ENCODE measurements around the gene RAB34.
"Not testable (repeated sequence)": the region's sequence is repeated elsewhere in the genome, so short reads cannot be mapped to it uniquely, and the experiment has no call there.

Gene RAB34

DNA sequence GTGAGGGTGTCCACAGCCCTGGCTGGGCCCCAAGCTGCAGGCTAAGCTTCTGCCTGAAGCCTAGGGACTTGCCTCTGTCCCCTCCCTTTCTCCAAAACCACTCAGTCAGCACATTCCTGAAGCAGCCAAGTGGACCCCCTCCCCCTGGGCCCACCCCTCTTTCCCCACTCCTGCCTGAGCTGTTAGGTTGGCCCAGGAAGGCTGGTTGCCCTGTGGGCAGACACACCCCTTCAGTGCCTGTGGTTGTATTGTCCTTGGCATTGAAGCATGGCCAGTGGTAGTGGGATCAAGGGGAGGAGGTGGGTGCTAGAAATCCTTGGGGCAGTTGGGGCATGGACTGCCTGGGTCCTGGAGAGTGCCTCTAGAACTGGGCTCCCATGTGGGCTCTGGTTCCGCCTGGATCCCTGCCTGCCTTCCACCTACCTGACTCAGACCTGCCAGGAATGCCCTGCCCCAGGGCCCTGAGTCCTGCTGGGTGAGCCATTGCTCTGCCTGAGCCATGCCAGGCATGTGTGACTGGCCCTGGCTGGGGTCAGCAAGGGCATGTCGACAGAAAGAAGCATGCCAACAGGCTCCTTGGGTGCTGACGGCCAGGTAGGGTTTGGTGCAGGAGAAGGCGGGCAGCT, 28.2 kb upstream of the RAB34 start:
- DNase-seq = no peak

DNA sequence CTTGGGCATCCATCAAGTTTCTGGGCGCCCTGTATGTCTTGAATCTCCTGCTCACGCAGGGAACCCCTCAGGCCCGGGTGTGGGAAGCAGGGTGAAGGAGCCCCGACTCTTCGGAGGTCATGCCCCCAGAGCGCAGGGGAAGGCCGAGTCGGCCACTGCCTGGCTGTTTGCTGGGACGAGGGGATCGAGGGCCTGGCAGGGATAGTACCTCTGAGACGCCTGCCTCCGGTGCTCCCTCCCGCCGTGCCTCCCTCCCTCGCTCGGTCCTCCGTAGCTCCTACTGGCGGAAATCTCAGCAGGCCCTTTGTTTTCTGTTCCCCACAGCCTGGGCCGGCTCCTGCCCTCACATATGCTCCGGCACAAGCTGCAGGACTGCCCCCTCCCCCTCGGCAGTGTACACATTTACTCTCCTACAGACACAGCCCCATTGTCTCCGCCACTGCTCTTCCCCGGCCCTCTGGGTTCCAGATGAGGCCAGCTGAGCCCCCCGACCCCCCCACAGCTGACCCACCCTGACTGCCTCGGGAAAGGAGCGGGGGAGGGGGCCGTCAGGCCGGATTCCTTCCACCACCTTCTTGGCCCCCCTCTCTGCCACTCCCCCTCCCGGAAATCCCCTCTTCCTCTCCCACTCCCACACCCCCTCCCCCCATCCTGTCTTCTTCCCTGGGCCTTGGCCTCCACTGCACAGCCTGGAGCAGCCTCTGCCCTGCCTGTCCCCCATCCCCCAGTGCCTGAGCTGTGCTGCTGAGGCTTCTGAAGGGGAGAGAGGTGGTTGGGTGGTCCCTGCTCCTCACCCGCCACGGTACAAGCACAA, 27.5 kb upstream of the RAB34 start:
- DNase-seq = no peak

DNA sequence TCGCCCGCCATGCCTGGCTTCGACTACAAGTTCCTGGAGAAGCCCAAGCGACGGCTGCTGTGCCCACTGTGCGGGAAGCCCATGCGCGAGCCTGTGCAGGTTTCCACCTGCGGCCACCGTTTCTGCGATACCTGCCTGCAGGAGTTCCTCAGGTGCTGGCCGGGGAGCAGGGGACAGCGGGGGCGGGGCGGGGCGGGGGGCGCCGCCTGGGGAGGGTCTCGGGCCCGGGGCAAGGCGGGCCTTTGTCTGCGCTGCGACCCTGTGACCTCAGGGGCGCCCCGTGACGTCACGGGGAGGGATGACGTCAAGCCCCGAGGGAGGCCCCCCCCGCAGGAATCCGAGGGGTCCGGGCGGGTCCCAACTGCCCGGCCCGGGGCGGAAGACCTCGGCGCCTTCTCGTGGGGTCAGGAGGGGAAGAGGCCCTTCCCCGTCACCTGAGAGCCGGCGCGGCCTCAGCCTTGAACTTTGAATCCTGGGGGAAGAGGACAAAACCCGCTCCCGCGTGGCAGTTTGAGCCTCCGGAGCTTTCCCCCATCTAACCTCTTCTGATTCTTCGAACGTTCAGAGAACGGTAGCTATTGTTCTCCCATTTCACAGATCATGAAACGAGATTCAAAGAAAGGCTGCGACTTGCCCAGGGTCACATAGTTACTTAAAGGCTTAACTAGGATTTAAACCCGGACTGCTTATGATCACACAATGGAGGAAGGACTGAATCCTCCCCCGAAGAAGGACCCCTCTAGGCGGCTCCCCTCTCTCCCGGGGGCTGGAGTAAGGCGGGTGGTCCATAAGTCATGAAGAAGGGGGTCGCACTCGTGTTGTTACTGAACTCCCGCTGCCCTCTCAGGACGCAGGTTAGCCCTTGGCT, 26.7 kb upstream of the RAB34 start:
- peak; percentile 60 to 64 for DNase-seq

DNA sequence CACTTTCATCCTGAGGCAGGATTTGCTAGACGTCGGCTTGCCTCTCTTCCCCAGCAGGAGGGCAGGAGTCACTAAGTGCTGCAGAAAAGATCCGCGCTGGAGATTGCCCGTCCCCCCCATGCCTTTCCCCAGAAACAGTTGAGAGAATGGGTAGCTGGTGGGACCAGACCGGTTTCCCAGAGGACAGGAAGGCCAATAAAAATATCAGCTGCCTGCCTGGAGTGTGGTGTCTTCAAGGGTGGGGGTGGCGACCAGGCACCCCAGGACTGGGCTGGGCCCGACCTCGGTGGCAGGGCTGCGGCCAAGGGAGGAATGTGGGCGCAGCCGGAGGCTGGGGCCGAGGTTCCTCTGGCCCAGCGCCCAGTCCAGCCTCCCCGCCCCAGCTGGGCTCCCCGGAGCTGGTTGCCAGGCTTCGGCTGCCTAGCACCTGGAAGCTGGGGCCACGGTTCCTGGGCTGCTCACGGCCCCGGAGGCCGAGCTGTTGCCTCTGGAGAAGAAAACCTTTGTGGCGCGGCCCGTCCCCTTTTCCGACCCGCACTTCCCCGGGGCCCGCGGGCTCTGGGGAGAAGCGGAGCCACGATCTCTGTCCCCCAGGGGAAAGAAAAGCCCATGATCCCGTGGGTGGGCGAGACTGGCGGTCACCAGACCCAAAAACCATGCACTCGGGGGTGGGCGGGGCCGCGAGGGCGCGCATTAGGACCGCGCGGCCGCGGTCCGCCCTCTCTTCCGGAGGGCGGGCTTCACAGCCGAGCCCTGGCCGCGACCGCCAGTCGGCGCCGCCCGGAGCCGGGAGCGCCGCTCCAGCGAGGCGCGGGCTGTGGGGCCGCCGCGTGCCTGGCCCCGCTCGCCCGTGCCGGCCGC, 25.8 kb upstream of the RAB34 start, which contains the start of gene TRAF4:
TSS of gene TRAF4 (plus strand) at position 769 of the 861 bp plus-strand sequence. CDS start 102 bp downstream, outside the sequence.
- peak; percentile 64 to 70 for DNase-seq

DNA sequence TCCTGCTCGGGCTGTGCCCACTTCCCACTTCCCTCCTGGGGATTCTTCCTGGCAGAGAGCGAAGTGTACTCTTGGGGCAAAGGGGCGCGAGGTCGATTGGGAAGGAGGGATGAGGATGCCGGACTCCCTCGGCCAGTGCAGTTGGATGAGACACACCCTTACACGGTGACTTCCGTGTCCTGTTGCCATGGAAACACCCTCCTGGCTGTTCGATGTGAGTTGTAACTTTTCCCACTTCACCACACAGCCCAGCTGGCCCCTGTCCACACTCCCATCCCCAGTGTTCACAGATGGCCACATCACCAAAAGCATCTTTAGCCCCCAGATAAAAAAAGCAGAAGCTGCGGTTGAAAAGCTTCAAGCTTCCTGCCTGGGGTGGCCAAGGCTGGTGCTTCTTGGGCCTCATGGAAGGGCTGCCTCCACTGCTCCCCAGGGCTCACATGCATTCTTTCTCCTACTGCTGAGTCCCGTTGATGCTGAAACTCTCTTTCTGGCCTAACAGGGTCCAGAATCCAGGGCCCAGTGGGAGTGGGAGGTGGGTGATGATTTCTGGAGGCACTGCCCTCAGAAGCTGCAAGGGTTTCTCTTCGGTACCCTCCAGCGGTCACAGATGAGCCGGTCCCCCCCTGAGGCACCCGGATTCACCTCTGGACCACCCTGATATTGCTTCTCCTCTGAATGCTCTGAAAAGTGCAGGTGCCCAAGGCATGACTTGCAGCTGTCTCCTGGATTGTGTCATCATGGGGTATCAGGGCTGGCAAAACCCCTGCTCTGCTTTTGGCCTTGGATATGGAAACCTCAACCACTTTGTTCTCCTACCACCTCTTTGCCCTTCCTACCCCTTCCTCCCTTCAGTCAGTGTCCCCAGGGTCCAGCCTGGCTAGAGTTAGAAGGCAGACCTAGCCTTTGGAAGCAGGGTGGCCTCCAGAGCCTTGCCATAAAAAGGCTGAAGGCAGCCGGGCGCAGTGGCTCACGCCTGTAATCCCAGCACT, 24.0 kb upstream of the RAB34 start:
- no peak for DNase-seq

DNA sequence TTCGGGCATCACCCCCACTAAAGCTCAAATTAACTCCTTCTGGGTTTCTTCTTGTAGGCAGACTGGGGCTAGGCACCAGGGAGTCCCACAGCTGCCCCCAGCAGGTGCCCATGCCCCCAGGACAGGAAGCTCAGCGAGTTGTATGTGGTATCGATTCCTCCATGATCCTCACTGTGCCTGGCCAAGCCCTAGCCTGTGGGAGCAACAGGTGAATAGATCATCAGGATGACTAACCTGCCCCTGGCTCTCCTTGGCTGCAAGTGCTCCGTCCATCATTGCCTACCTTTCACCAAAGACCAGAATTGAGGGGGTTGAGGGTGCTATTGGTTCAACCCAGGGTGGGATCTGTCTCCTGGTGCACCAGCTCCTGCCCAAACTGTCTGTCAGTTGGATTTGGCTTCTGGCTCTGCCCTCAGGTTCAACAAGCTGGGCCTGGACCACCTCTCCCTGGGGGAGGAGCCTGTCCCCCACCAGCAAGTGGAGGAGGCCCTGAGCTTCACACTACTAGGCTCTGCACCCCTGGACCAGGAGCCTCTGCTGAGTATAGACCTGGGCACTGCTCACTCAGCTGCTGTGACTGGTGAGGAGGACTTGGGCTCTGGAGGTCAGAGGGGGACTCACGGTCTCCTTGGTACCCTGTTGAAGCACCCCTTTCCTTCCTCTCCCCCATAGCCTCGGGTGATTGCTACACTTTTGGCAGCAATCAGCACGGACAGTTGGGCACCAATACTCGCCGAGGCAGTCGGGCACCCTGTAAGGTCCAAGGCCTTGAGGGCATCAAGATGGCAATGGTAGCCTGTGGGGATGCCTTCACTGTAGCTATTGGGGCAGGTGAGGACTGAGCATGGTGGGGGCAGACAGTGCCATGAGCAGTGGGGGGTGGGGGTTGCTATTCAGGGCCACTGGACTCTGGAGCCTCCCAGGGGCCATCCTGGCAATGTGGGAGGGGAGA, 23.0 kb upstream of the RAB34 start:
- DNase-seq = no peak

DNA sequence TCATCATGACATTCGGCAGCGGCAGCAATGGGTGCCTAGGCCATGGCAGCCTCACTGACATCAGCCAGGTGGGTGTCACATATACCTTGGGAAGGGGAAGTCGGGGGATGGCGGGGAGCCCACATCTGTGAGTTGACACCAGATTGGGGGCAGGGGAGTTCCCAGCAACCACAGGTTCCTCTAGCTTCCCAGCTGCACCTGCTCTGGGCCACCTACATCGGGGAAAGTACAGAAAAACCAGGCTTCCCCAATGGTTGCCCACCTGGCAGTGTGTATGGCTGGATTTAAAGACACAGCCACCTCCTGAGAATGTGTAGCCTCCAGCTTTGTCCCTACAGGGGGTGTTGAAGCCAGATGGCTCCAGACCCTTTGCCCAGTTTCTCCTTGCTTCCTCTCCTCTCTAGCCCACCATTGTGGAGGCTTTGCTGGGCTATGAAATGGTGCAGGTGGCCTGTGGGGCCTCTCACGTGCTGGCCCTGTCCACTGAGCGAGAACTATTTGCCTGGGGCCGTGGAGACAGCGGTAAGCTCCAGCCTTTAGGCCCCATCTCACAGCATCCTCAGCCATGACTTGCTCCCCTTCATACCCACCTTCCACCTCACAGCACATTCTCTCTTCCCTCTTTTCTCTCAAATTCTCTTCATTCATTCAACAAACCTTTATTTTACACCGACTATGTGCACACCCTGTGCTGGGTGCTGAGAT, 21.2 kb upstream of the RAB34 start:
- peak; percentile 68 to 75 for DNase-seq

DNA sequence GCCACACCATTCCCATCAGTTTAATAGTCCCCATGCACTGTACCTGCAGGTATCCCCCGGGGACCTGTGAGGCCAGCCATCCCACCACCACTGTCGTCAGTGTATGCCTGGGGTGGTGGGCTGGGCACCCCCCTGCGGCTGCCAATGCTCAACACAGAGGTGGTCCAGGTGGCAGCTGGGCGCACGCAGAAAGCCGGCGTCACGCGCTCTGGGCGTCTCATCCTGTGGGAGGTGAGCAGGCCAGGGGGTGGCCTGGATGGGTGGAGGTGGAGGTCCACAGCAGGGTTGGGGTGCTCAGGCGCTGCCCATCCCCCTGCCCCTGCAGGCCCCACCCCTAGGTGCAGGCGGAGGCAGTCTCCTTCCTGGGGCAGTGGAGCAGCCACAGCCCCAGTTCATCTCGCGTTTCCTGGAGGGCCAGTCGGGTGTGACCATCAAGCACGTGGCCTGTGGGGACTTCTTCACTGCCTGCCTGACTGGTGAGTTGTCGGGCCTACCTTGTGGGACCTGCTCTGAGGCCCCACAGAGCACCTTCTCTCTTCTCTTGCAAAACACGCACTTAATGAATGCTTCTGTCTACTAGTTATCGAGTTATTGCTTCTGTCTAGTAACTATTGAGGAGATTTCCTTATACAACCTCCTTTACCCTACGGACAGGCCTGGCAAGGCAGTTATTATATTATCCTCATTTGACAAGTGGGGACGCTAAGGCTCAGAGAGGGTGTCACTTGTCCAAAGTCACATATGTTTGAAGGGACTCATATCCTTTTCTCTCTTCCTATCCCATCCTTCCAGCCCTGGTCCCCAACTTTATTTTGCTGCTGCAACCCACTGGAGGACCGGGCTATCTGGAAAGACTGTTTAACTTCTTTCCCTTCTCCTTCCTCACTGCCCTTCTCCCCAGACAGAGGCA, 20.4 kb upstream of the RAB34 start:
- DNase-seq = no peak

DNA sequence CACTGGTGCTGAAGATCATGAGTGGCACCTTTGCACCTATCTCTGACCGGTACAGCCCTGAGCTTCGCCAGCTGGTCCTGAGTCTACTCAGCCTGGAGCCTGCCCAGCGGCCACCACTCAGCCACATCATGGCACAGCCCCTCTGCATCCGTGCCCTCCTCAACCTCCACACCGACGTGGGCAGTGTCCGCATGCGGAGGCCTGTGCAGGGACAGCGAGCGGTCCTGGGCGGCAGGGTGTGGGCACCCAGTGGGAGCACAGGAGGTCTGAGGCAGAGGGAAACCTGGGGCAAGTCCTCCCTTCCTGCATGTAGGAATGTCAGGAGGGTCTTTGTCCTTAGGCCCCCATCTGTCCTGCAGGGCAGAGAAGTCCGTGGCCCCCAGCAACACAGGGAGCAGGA, 19.6 kb upstream of the RAB34 start:
- no peak for DNase-seq

DNA sequence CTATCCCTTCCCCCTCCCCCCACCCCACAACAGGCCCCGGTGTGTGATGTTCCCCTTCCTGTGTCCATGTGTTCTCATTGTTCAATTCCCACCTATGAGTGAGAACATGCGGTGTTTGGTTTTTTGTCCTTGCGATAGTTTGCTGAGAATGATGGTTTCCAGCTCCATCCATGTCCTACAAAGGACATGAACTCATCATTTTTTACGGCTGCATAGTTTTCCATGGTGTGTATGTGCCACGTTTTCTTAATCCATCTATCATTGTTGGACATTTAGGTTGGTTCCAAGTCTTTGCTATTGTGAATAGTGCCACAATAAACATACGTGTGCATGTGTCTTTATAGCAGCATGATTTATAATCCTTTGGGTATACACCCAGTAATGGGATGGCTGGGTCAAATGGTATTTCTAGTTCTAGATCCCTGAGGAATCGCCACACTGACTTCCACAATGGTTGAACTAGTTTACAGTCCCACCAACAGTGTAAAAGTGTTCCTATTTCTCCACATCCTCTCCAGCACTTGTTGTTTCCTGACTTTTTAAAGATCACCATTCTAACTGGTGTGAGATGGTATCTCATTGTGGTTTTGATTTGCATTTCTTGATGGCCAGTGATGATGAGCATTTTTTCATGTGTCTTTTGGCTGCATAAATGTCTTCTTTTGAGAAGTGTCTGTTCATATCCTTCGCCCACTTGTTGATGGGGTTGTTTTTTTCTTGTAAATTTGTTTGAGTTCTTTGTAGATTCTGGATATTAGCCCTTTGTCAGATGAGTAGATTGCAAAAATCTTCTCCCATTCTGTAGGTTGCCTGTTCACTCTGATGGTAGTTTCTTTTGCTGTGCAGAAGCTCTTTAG, 18.5 kb upstream of the RAB34 start:
- DNase-seq = not testable (repeated sequence)

DNA sequence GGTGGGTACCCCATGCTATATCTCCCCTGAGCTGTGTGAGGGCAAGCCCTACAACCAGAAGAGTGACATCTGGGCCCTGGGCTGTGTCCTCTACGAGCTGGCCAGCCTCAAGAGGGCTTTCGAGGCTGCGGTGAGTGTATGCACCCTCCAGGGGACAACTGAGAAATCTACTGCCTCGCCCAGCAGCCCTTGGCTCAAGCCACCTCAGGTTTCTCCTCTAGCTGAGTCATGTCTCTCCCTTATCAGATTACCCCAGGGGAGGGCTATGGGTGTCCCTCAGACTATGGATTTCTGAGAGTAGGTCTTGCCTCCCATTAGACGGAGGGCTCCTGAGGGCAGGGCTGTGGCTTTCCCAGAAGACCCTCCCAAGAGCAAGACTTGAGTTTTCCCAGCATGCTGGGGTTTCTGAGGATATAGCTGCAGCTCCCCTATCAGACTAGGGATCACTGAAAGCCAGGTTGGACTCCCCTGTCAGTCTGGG, 17.6 kb upstream of the RAB34 start:
- no peak for DNase-seq

DNA sequence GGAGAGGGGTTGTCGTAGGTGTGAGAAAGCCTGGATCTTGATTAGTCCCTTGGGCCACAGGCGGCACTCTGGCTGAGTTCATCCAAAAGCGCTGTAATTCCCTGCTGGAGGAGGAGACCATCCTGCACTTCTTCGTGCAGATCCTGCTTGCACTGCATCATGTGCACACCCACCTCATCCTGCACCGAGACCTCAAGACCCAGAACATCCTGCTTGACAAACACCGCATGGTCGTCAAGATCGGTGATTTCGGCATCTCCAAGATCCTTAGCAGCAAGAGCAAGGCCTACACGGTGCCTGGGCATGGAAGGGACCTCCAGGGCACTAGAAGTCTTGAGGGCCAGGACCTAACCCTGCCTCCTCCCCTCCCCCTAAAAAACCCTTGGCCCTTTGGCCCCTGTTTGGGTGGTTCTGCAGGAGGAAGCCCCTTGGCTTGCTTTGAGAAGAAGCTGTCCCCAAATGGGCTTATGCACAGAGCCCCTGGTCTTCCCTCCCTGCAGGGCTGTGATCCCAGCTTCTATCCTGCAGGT, 17.1 kb upstream of the RAB34 start:
- no peak for DNase-seq

DNA sequence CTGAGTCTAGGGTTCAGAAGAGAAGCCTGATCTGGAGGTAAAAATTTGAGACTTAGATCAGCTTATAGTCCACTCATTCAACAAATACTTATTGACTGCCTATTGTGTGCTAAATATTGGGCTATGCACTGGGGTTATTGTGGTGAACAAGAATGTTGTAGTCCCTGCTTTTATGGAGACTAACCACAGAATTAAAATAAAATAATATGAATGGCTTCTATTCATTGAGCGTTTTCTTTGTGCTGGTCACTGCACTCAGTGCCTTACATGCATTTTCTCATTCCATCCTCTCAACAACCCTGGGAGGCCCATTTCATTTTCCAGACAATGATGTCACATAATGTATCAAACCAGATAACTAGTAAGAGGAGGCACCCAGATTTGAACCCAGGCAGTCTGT, 15.7 kb upstream of the RAB34 start:
- DNase-seq = no peak

DNA sequence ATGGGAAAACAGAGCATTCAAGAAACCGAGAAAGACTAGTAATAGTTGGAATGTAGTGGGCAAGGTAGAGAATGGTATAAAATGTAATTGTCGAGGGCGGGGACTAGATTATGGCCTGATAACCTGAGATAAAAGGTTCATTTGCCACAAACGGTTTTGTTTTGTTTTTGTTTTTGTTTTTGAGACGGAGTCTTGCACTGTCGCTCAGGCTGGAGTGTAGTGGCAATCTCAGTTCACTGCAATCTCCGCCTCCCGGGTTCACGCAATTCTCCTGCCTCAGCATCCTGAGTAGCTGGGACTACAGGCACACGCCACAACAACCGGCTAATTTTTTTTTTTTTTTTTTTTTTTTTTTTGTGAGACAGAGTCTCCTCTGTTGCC, 12.3 kb upstream of the RAB34 start:
- DNase-seq = no peak

DNA sequence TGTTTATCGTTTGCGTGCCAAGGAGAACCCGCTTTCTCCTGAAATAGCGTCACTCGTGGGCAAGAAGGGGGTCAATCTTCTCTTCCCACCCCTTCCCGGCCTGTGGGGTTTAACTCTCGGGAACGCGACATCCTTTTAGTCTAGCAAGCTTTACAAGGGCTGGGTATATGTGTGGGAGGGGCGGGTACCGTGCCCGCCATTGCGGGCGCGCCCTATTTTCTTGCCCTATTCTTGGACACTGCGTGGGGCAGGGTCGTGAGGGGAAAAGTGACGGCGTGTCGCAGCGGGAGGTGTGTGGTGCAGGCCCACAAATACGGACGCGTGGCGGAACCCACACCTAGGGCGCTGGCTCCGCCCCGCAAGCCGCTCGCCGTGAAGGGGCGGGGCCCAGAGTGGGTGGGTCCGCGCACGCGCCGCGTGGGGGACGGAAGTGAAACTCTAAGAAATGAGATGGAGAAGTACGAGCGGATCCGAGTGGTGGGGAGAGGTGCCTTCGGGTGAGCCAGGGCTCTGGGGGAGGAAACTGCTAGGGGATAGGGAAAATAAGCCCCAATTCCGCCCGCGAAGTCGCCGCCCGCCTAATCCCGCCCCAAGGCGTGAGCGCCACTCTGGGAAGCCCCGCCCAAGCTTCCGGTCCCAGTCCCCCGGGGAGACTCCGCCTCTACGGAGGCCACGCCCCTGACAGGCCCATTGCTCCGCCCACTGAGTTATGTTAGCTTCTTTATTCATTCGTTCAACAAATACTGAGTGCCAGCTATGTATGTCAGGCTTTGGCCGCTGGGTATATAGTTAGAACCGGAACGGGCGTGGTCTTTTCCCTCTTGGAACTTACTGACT, 10.9 kb upstream of the RAB34 start, which contains the start of gene NEK8:
TSS of gene NEK8 (plus strand) at position 425 of the 837 bp plus-strand sequence. CDS start at position 451, 26 bp downstream.
- peak; percentile 97 to 98 for DNase-seq

Measured in activated CD4-positive, alpha-beta T cell treated with anti-CD3 and anti-CD28 coated beads, Interleukin-2, amount 50 U/mL, for 4 hours (primary cell).